ENCODE results near the gene TMEM185B. TPM values are rescaled to one million over a fixed set of nuclear protein-coding genes. Genes with fewer than 3 reads are reported as not detected.
A peak's percentile ranks its signal among the peaks of the same experiment; 100 is the strongest.

TMEM185B gene
- total and polyA plus RNA-seq, 2 of the 4 experiments (the other 2 are of a cell fraction), result 17.7 to 26.1 TPM

GRCh38 chr2:120231974-120232635, 8.9 kb upstream of the TMEM185B start:
- dilution Hi-C loops (cut with HindIII; ENCODE audit: low sequenced_read_pairs, unreplicated experiment) (no loop called here), in situ Hi-C loops (cut with MboI; ENCODE audit: low sequenced_read_pairs) (loop anchor here (25.0 kb wide), 1 partner anchor 995 kb away; no protein-coding TSS in a partner anchor), intact Hi-C loops (cut with micrococcal nuclease) (no loop called here)
- no peak overlapping the region for H3K56ac ChIP-seq (ENCODE audit: extremely low read depth, insufficient read depth, low read length)
- no peaks in the 10 kb centered on the region for H3K79me1 ChIP-seq (ENCODE audit: low read depth in 1 of 2, low read length in 2 of 2)
- no peak overlapping the region for H2AK5ac ChIP-seq (ENCODE audit: low read depth, low read length)
- peak overlapping the region; percentile 56 to 82; a peak in 3 of 4 replicates for H4K8ac ChIP-seq (ENCODE audit: low read depth in 2 of 2, low read length in 2 of 2)
- CTCF ChIA-PET, result no interaction called here
- H3K4me1 ChIP-seq (ENCODE audit: control insufficient read depth, insufficient read depth, low read length), result peaks cover 2% of the 10 kb centered on the region; the same call in 1 of the 2 replicates
- ATAC-seq (ENCODE audit: low read depth), result peak; percentile 68
- DNase-seq, result peak; percentile 50
- H2AK9ac ChIP-seq (replicated peaks; ENCODE audit: low read depth, low read length, poor library complexity), result peak overlapping the region; percentile 29
- peak overlapping the region; percentile 14; the same call in 1 of the 2 replicates for H3K18ac ChIP-seq (ENCODE audit: low read depth, low read length)
- H2AFZ ChIP-seq (replicated peaks; ENCODE audit: low read length, poor library complexity), result peak overlapping the region; percentile 92
- peak overlapping the region; percentile 61 for H3K9ac ChIP-seq (ENCODE audit: low read depth, low read length)
- peak overlapping the region; percentile 86 for H3K14ac ChIP-seq (replicated peaks; ENCODE audit: low read depth, low read length)
- peak overlapping the region; percentile 24; the same call in 1 of the 2 replicates for H3K4ac ChIP-seq (ENCODE audit: low read depth, low read length)
- H3K27ac ChIP-seq (ENCODE audit: insufficient read depth, low read length), result no peak overlapping the region
- TF ChIP-seq SMC3 (IDR thresholded peaks at IDR 0.05; ENCODE audit: low read depth, low read length) (no peak), MAFK (IDR thresholded peaks at IDR 0.05; ENCODE audit: low read depth, low read length) (no peak), POLR2A (IDR thresholded peaks at IDR 0.05; ENCODE audit: low read depth, low read length) (no peak), CEBPB (IDR thresholded peaks at IDR 0.05; ENCODE audit: low read depth, low read length) (no peak), RAD21 (IDR thresholded peaks at IDR 0.05; ENCODE audit: low read length) (no peak), BHLHE40 (IDR thresholded peaks at IDR 0.05; ENCODE audit: low read depth, low read length) (no peak), RFX5 (IDR thresholded peaks at IDR 0.05; ENCODE audit: low read depth, low read length) (no peak), RCOR1 (IDR thresholded peaks at IDR 0.05; ENCODE audit: insufficient replicate concordance, low read length) (no peak), CHD1 (IDR thresholded peaks at IDR 0.05; ENCODE audit: low read depth, low read length) (no peak), MXI1 (IDR thresholded peaks at IDR 0.05; ENCODE audit: borderline replicate concordance, low read depth, low read length) (no peak)
- POLR2A ChIA-PET (ENCODE audit: unreplicated experiment), result interaction anchor here (0.6 kb wide), 2 partner anchors 9 to 697 kb away, joined by 3 to 7 read pairs; partner anchors contain the start of gene TMEM185B
- H4K5ac ChIP-seq (ENCODE audit: low read depth, low read length), result peak overlapping the region; percentile 31
- peak overlapping the region; percentile 53; the same call in 1 of the 2 replicates for H3K23ac ChIP-seq (ENCODE audit: low read depth, low read length)
- no peak overlapping the region; the same call in 2 of the 3 replicates for H2BK15ac ChIP-seq (ENCODE audit: low read depth, low read length)
- peaks cover 4% of the 10 kb centered on the region; the same call in 1 of the 2 replicates for H3K27me3 ChIP-seq (ENCODE audit: control insufficient read depth, insufficient read depth, low read length)
- H4K91ac ChIP-seq (ENCODE audit: insufficient read depth, low read depth, low read length), result peak overlapping the region; percentile 44
- H3K9me3 ChIP-seq (ENCODE audit: control insufficient read depth, insufficient read depth, low read length), result no peaks in the 10 kb centered on the region
- WGBS, 2 experiments (ENCODE audit: extremely low coverage in 2 of 2, insufficient read length in 1 of 2), result 100% methylated on average over 1 of the region's 15 CpGs; no CpG with 5 or more reads in 1 of the 2 experiments
- no peaks in the 10 kb centered on the region; the same call in 1 of the 2 replicates for H4K20me1 ChIP-seq (ENCODE audit: insufficient read depth, low read length)
- no peak overlapping the region for H2BK5ac ChIP-seq (ENCODE audit: low read depth, low read length, poor library complexity, severe bottlenecking)
- BruUV-seq (replicated peaks), result no TSS peak
- peak overlapping the region; percentile 39; the same call in 1 of the 2 replicates for H2BK20ac ChIP-seq (ENCODE audit: low read depth, low read length)
- peak overlapping the region; percentile 79 for H2BK120ac ChIP-seq (ENCODE audit: low read depth, low read length)
- no peaks in the 10 kb centered on the region for H3K36me3 ChIP-seq (ENCODE audit: control insufficient read depth, insufficient read depth, low read length)
- H3K9me1 ChIP-seq (ENCODE audit: insufficient read depth, low read length), result no peaks in the 10 kb centered on the region
- H3K4me3 ChIP-seq (ENCODE audit: insufficient read depth, low read depth, low read length), result peak overlapping the region; percentile 39
- peak overlapping the region; percentile 71 for H3K4me2 ChIP-seq (ENCODE audit: low read depth, low read length)

All from IMR-90 (cell line).